Caco-2 (cell line): ENCODE data around the gene MOB1B. TPM values are rescaled to one million over a fixed set of nuclear protein-coding genes. Genes with fewer than 3 reads are reported as not detected.
"Not testable (repeated sequence)": the region's sequence is repeated elsewhere in the genome, so short reads cannot be mapped to it uniquely, and the experiment has no call there.

Source experiments
- BruUV-seq: library from RNA; stranded (reverse); fragments of 400-500 nt; replicated peaks from 2 replicates; lab custom pipeline; 2021; lab: Mats Ljungman, UMichigan
- CTCF ChIA-PET: fragments of 300-600 bp; sonication (Branson Sonifier 250); formaldehyde crosslinking; loops from one replicate; lab custom pipeline; 2022; ENCODE audit warnings: antibody characterized with exemption; lab: Charles Lee
- POLR2A ChIA-PET: fragments of 300-600 bp; sonication (Branson Sonifier 250); formaldehyde crosslinking; loops from one replicate; lab custom pipeline; 2022; ENCODE audit warnings: antibody characterized with exemption; lab: Charles Lee
- DNase-seq, 2 experiments: peaks; one replicate each; pipeline versions ENCODE4 v3.0.0 to v3.0.0-alpha.2; 2020 to 2022
- H3K27me3 ChIP-seq: replicated peaks from 2 replicates; pipeline ENCODE4 v1.6.0; 2011; ENCODE audit warnings: low read length; ENCODE audit not compliant: control insufficient read depth, insufficient read depth
- H3K36me3 ChIP-seq: 2 replicates; pipeline ENCODE4 v1.5.1; 2011; ENCODE audit warnings: low read length; ENCODE audit not compliant: control insufficient read depth, insufficient read depth
- H3K4me1 ChIP-seq: fragments of 250-450 bp; sonication (Bioruptor Pico); 2 replicates; pipeline ENCODE4 v1.5.1; 2020; ENCODE audit warnings: mild to moderate bottlenecking
- H3K4me3 ChIP-seq: 2 replicates; pipeline ENCODE4 v1.5.1; 2011; ENCODE audit warnings: low read depth, mild to moderate bottlenecking, control low read depth, low read length
- H3K9me3 ChIP-seq: fragments of 250-450 bp; sonication (Bioruptor Pico); 2 replicates; pipeline ENCODE4 v1.5.1; 2020; ENCODE audit warnings: mild to moderate bottlenecking, moderate library complexity
- H3K27ac Mint-ChIP-seq: one replicate; pipeline ENCODE4 v1.8.0; 2022; ENCODE audit warnings: mixed read lengths; ENCODE audit not compliant: unreplicated experiment
- H3K27me3 Mint-ChIP-seq: one replicate; pipeline ENCODE4 v1.8.0; 2022; ENCODE audit warnings: mixed read lengths; ENCODE audit not compliant: insufficient read depth, unreplicated experiment
- H3K36me3 Mint-ChIP-seq: one replicate; pipeline ENCODE4 v1.8.0; 2022; ENCODE audit warnings: mild to moderate bottlenecking, mixed read lengths; ENCODE audit not compliant: insufficient read depth, unreplicated experiment
- H3K4me1 Mint-ChIP-seq: one replicate; pipeline ENCODE4 v1.8.0; 2022; ENCODE audit warnings: low read depth, mixed read lengths; ENCODE audit not compliant: unreplicated experiment
- H3K4me3 Mint-ChIP-seq: one replicate; pipeline ENCODE4 v1.8.0; 2022; ENCODE audit warnings: mild to moderate bottlenecking, moderate library complexity, mixed read lengths; ENCODE audit not compliant: unreplicated experiment
- H3K9me3 Mint-ChIP-seq: one replicate; pipeline ENCODE4 v1.8.0; 2022; ENCODE audit warnings: mixed read lengths; ENCODE audit not compliant: unreplicated experiment
- CTCF ChIP-seq, 2 experiments: fragments of 200-600 bp in 1 of 2; IDR thresholded peaks; 1 replicate in 1 of 2; 2 replicates in 1 of 2; pipeline versions ENCODE4 v1.5.1 to v1.8.0; 2011 to 2022; ENCODE audit warnings: antibody characterized with exemption in 1 of 2, control low read depth in 1 of 2, inconsistent platforms in 1 of 2, low read depth in 1 of 2, low read length in 1 of 2, mild to moderate bottlenecking in 1 of 2, moderate library complexity in 1 of 2; ENCODE audit not compliant: insufficient read depth in 1 of 2, severe bottlenecking in 1 of 2, unreplicated experiment in 1 of 2
- intact Hi-C: fragments of 100-400 bp; cut with micrococcal nuclease; formaldehyde crosslinking; loops from one replicate; pipeline ENCODE4 v1.10.0; 2022; ENCODE audit not compliant: unreplicated experiment
- total RNA-seq: library from RNA; stranded (reverse); gene quantifications from 2 replicates; pipeline ENCODE4 v1.2.3, GENCODE V29; 2022

Gene MOB1B
- total RNA-seq, 1 experiment from 2014 or later = 23.6 TPM

- Mint-ChIP-seq H3K4me1 (no peaks in the 10 kb centered on the region), H3K4me3 (no peak overlapping the region), H3K9me3 (no peaks in the 10 kb centered on the region), H3K36me3 (no peaks in the 10 kb centered on the region), H3K27ac (no peak overlapping the region), H3K27me3 (no peaks in the 10 kb centered on the region)
- no peak for DNase-seq
- BruUV-seq = no TSS peak
- Histone ChIP-seq H3K36me3 (no peaks in the 10 kb centered on the region), H3K4me1 (no peaks in the 10 kb centered on the region), H3K9me3 (no peaks in the 10 kb centered on the region), H3K27me3 (no peaks in the 10 kb centered on the region), H3K4me3 (no peak overlapping the region)
- TF ChIP-seq CTCF (IDR thresholded peaks at IDR 0.05; ENCODE audit: insufficient read depth in 1 of 2, low read depth in 1 of 2, low read length in 1 of 2, severe bottlenecking in 1 of 2, unreplicated experiment in 1 of 2) = no peak
- intact Hi-C loops = no loop called here
- ChIA-PET CTCF (no interaction called here), POLR2A (no interaction called here)
Measured at GRCh38 chr4:70893790-70894189, 8.4 kb upstream of the MOB1B start.

- H3K9me3 ChIP-seq = no peaks in the 10 kb centered on the region
- no TSS peak for BruUV-seq
- no peaks in the 10 kb centered on the region for H3K36me3 Mint-ChIP-seq
- no peaks in the 10 kb centered on the region for H3K4me1 Mint-ChIP-seq
- H3K4me1 ChIP-seq = no peaks in the 10 kb centered on the region
- intact Hi-C loops = no loop called here
- H3K27ac Mint-ChIP-seq = no peak overlapping the region
- no peaks in the 10 kb centered on the region for H3K27me3 Mint-ChIP-seq
- no peaks in the 10 kb centered on the region for H3K27me3 ChIP-seq
- no peak overlapping the region for H3K4me3 ChIP-seq
- CTCF ChIA-PET = no interaction called here
- DNase-seq = no peak
- H3K36me3 ChIP-seq = no peaks in the 10 kb centered on the region
- no peak overlapping the region for H3K4me3 Mint-ChIP-seq
- no peaks in the 10 kb centered on the region for H3K9me3 Mint-ChIP-seq
- TF ChIP-seq CTCF (IDR thresholded peaks at IDR 0.05; ENCODE audit: insufficient read depth in 1 of 2, low read depth in 1 of 2, low read length in 1 of 2, severe bottlenecking in 1 of 2, unreplicated experiment in 1 of 2) = no peak
- POLR2A ChIA-PET = no interaction called here
Measured at GRCh38 chr4:70895405-70895804, 6.8 kb upstream of the MOB1B start.

GRCh38 chr4:70895811-70896491 lies 6.2 kb upstream of the MOB1B start:
- H3K27ac Mint-ChIP-seq = no peak overlapping the region
- CTCF ChIA-PET = no interaction called here

GRCh38 chr4:70898581-70898980 lies 3.6 kb upstream of the MOB1B start:
- H3K4me1 ChIP-seq, H3K4me1 Mint-ChIP-seq, H3K36me3 ChIP-seq, POLR2A ChIA-PET, H3K27me3 ChIP-seq, H3K27ac Mint-ChIP-seq, H3K9me3 ChIP-seq, H3K4me3 ChIP-seq, H3K27me3 Mint-ChIP-seq, DNase-seq, H3K36me3 Mint-ChIP-seq, BruUV-seq, CTCF ChIA-PET, H3K4me3 Mint-ChIP-seq, H3K9me3 Mint-ChIP-seq, intact Hi-C loops: not testable (repeated sequence)

More at GRCh38 chr4:70895811-70896491, 6.2 kb upstream of the MOB1B start:
- Mint-ChIP-seq H3K9me3 (no peaks in the 10 kb centered on the region), H3K4me3 (no peak overlapping the region), H3K27me3 (no peaks in the 10 kb centered on the region), H3K36me3 (no peaks in the 10 kb centered on the region), H3K4me1 (no peaks in the 10 kb centered on the region)
- H3K27me3 ChIP-seq = no peaks in the 10 kb centered on the region
- no TSS peak for BruUV-seq
- no peak overlapping the region for H3K4me3 ChIP-seq
- H3K36me3 ChIP-seq = no peaks in the 10 kb centered on the region
- no peaks in the 10 kb centered on the region for H3K9me3 ChIP-seq
- TF ChIP-seq CTCF (IDR thresholded peaks at IDR 0.05; ENCODE audit: insufficient read depth in 1 of 2, low read depth in 1 of 2, low read length in 1 of 2, severe bottlenecking in 1 of 2, unreplicated experiment in 1 of 2) = no peak
- H3K4me1 ChIP-seq = no peaks in the 10 kb centered on the region
- DNase-seq = no peak
- POLR2A ChIA-PET = no interaction called here
- intact Hi-C loops = no loop called here
